ENCODE measurements around the gene CXCR6. TPM values are rescaled to one million over a fixed set of nuclear protein-coding genes. Genes with fewer than 3 reads are reported as not detected.

Gene CXCR6
- total and polyA plus RNA-seq, 8 donors = 0.61 to 4.1 (median 1.2) TPM

DNA sequence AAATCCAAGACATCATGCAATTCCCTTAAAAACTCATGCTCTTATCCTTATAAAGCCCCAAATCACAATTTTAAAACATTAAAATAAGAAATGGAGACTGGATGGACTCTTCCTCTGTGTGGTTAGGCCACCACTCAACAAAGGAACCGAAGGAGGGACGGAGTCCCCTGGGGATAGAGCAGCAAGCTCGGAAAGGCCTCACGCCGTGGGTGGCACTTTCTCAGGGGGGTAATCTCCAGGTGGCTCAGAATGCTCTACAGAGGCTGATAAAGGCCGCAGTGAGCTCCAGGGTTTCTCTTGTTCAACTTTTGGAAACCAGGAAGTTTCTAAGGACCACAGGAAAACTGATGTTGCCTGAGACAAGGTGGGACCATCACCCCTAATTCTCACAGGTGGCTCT lies 33.7 kb upstream of the CXCR6 start:
- no peak overlapping the region for H3K4me3 ChIP-seq
- no peak for DNase-seq
- ATAC-seq = no peak
- no peak overlapping the region for H3K27ac ChIP-seq
- intact Hi-C loops (cut with DNase I) = no loop called here
- no peaks in the 10 kb centered on the region for H3K9me3 ChIP-seq
- H3K27me3 ChIP-seq = no peaks in the 10 kb centered on the region
- TF ChIP-seq, protein P1, sequence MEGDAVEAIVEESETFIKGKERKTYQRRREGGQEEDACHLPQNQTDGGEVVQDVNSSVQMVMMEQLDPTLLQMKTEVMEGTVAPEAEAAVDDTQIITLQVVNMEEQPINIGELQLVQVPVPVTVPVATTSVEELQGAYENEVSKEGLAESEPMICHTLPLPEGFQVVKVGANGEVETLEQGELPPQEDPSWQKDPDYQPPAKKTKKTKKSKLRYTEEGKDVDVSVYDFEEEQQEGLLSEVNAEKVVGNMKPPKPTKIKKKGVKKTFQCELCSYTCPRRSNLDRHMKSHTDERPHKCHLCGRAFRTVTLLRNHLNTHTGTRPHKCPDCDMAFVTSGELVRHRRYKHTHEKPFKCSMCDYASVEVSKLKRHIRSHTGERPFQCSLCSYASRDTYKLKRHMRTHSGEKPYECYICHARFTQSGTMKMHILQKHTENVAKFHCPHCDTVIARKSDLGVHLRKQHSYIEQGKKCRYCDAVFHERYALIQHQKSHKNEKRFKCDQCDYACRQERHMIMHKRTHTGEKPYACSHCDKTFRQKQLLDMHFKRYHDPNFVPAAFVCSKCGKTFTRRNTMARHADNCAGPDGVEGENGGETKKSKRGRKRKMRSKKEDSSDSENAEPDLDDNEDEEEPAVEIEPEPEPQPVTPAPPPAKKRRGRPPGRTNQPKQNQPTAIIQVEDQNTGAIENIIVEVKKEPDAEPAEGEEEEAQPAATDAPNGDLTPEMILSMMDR (IDR thresholded peaks at IDR 0.05) = no peak
- no peaks in the 10 kb centered on the region for H3K4me1 ChIP-seq
- no peaks in the 10 kb centered on the region for H3K36me3 ChIP-seq

DNA sequence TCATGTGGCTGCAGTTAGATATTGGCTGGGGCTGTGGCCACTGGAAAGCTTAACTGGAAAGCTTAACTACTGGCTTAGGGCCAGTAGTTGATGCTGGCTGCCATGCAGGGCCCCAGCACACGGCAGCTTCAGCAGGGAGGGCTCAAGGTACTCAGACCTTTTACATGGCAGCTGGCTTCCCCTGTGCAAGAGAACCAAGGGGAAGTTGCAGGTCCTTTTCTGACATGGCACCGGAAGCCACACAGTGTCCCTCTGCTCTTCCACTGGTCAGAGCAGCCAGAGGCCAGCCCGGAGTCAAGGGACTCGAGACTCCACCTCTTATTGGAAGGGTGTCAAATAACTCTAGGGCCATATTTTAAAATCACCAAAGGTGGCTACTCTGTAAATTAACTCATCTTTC lies 32.4 kb upstream of the CXCR6 start:
- Histone ChIP-seq H3K27me3 (no peaks in the 10 kb centered on the region), H3K36me3 (no peaks in the 10 kb centered on the region), H3K9me3 (no peaks in the 10 kb centered on the region), H3K27ac (no peak overlapping the region), H3K4me3 (no peak overlapping the region), H3K4me1 (no peaks in the 10 kb centered on the region)
- intact Hi-C loops (cut with DNase I) = no loop called here
- TF ChIP-seq, protein P1 (IDR thresholded peaks at IDR 0.05) = no peak
- DNase-seq (no peak), ATAC-seq (no peak)

DNA sequence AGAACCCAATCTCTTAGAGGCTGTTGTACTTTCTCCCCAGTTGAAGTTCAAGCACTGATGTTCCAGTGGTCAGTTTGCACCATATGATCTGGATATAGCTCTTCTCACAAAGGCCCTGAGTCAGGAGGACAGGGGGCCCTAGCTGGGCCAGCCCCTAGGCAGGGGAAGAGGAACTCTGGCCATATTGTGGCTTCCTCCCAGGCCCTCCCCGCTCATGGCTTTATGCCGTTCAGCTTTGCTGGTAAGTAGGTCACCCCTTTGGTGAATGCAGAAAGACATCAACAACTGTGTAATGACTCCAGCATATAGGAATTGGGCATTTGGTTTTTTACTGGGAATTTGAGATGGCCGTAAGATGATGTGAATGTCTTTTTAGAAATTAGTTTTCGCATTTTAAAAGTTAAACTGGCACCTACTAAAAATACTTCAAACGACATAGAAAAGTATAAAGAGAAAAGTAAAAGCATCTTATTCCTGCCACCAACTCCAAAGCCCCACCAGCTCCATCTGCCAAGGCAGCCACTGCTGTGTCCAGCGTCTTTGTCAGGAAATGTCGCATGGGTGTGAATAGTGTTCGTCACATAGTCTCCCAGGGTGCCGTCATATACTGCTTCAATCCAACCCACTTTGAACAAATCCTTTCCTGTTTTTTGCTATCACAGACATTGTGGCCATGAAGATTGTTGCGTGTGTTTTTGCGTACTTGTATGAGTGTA lies 31.6 kb upstream of the CXCR6 start:
- no peaks in the 10 kb centered on the region for H3K9me3 ChIP-seq
- ATAC-seq = no peak
- H3K36me3 ChIP-seq = no peaks in the 10 kb centered on the region
- no peak for DNase-seq
- intact Hi-C loops (cut with DNase I) = no loop called here
- H3K4me1 ChIP-seq = no peaks in the 10 kb centered on the region
- H3K27ac ChIP-seq = no peak overlapping the region
- no peaks in the 10 kb centered on the region for H3K27me3 ChIP-seq
- H3K4me3 ChIP-seq = no peak overlapping the region
- TF ChIP-seq, protein P1 (IDR thresholded peaks at IDR 0.05) = no peak

DNA sequence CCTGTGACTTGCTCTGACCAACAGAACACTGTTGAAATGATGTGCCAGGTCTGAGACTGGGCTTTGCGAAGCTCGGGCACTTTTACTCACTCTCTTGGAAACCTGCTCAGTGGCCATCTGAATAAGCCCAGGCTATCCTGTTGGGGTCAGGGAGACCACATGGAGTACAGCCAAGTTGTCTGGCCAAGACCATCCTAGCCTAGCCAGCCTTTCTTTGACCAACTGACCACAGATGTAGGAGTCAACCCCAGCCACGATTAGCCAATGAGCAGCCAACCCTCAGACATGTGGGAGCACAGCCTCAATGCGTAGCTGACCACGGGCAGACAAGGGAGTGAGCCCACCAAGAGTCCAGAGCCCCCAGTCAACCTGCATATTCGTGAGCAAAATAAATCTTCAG lies 30.8 kb upstream of the CXCR6 start:
- intact Hi-C loops (cut with DNase I) = no loop called here
- TF ChIP-seq, protein P1 (IDR thresholded peaks at IDR 0.05) = no peak
- H3K36me3 ChIP-seq = no peaks in the 10 kb centered on the region
- no peak for DNase-seq
- H3K9me3 ChIP-seq = no peaks in the 10 kb centered on the region
- no peak overlapping the region for H3K27ac ChIP-seq
- H3K27me3 ChIP-seq = no peaks in the 10 kb centered on the region
- H3K4me3 ChIP-seq = no peak overlapping the region
- no peaks in the 10 kb centered on the region for H3K4me1 ChIP-seq
- no peak for ATAC-seq

DNA sequence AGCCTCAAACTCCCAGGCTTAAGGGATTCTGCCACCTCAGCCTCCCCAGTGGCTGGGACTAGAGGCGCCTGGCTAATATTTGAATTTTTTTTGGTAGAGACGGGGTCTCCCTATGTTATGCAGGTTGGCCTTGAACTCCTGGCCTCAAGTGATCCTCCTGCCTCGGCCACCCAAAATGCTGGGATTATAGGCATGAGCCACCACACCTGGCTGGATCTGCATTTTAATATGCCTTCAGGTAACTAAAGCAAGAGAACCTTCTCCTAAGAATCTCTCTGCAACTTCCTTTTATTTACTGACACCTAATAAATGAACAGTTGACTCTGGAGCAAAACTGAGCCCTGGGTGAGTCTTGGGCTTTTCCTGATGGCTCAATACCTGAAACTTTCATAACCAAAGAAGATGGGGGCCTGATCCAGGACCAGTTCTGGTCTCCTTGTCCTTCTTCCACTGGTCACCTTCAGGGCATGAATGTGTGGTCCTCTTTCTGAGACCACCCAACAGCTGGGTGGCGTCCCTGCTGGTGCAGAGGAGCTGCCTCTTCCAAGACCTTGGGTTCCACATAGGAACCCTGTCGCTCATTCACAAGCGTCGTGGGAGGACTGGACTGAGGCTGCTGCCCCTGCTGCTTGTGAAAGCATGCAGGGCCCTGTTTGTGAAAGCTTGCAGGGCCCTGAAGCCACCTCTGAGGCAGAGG lies 28.8 kb upstream of the CXCR6 start:
- no peak overlapping the region for H3K27ac ChIP-seq
- no peak for ATAC-seq
- intact Hi-C loops (cut with DNase I) = no loop called here
- no peaks in the 10 kb centered on the region for H3K27me3 ChIP-seq
- no peak for DNase-seq
- no peak overlapping the region for H3K4me3 ChIP-seq
- H3K9me3 ChIP-seq = no peaks in the 10 kb centered on the region
- peaks cover 0 to 17% of the 10 kb centered on the region in 2 donors for H3K36me3 ChIP-seq
- TF ChIP-seq, protein P1 (IDR thresholded peaks at IDR 0.05) = no peak
- no peaks in the 10 kb centered on the region for H3K4me1 ChIP-seq
